CD14-positive monocyte (primary cell): ENCODE measurements around the gene AATK. TPM values are rescaled to one million over a fixed set of nuclear protein-coding genes. Genes with fewer than 3 reads are reported as not detected.

Experiments
- DNase-seq, 3 donors: peaks; one replicate each; pipeline ENCODE4 v3.0.0-alpha.2; 2011 to 2022
- H2AFZ ChIP-seq: 2 replicates; pipeline ENCODE4 v1.6.0; 2012; ENCODE audit warnings: mild to moderate bottlenecking, low read depth, low read length, inconsistent platforms; ENCODE audit not compliant: insufficient read depth, poor library complexity, severe bottlenecking
- H3K27ac ChIP-seq, 2 donors: 1 replicate in 1 of 2; 2 replicates in 1 of 2; pipeline ENCODE4 v1.5.1; 2012 to 2013; ENCODE audit warnings: low read length in 2 of 2, control low read depth in 1 of 2, inconsistent platforms in 1 of 2, low read depth in 1 of 2, mild to moderate bottlenecking in 1 of 2
- H3K27me3 ChIP-seq, 2 donors: one replicate each; pipeline versions ENCODE4 v1.6.0 to v1.6.1; 2011 to 2013; ENCODE audit warnings: low read length in 2 of 2; ENCODE audit not compliant: control insufficient read depth in 2 of 2, insufficient read depth in 2 of 2
- H3K36me3 ChIP-seq, 2 donors: replicated peaks in 1 of 2; 1 replicate in 1 of 2; 2 replicates in 1 of 2; pipeline versions ENCODE4 v1.5.1 to v1.6.1; 2012 to 2013; ENCODE audit warnings: low read length in 2 of 2, control low read depth in 1 of 2, inconsistent platforms in 1 of 2, mild to moderate bottlenecking in 1 of 2; ENCODE audit not compliant: insufficient read depth in 2 of 2, control insufficient read depth in 1 of 2
- H3K4me1 ChIP-seq, 2 donors: 1 replicate in 1 of 2; 2 replicates in 1 of 2; pipeline versions ENCODE4 v1.5.1 to v1.6.1; 2012 to 2013; ENCODE audit warnings: low read length in 2 of 2, control low read depth in 1 of 2, inconsistent platforms in 1 of 2, mild to moderate bottlenecking in 1 of 2, moderate library complexity in 1 of 2; ENCODE audit not compliant: insufficient read depth in 2 of 2, control insufficient read depth in 1 of 2
- H3K4me2 ChIP-seq: replicated peaks from 2 replicates; pipeline ENCODE3; 2012; ENCODE audit warnings: low read length, moderate library complexity, mild to moderate bottlenecking; ENCODE audit not compliant: poor library complexity, severe bottlenecking; ENCODE audit errors: extremely low read depth
- H3K4me3 ChIP-seq, 3 experiments: fragments of 200-600 bp in 1 of 3; sonication (generic) in 1 of 3; replicated peaks in 1 of 3; 1 replicate in 2 of 3; 2 replicates in 1 of 3; pipeline ENCODE4 v1.5.1; 2011 to 2013; ENCODE audit warnings: low read length in 3 of 3, mild to moderate bottlenecking in 3 of 3, control low read depth in 2 of 3, low read depth in 2 of 3, inconsistent platforms in 1 of 3, moderate library complexity in 1 of 3
- H3K79me2 ChIP-seq: 2 replicates; pipeline ENCODE4 v1.6.0; 2012; ENCODE audit warnings: mild to moderate bottlenecking, control low read depth, inconsistent platforms, low read length, moderate library complexity; ENCODE audit not compliant: insufficient read depth
- H3K9ac ChIP-seq: 2 replicates; pipeline ENCODE4 v1.6.0; 2017; ENCODE audit warnings: low read length, mild to moderate bottlenecking; ENCODE audit not compliant: insufficient read depth, poor library complexity, severe bottlenecking
- H3K9me3 ChIP-seq, 2 donors: replicated peaks in 1 of 2; 1 replicate in 1 of 2; 2 replicates in 1 of 2; pipeline versions ENCODE4 v1.5.1 to v1.6.1; 2012 to 2013; ENCODE audit warnings: low read length in 2 of 2, control low read depth in 1 of 2; ENCODE audit not compliant: control insufficient read depth in 1 of 2, insufficient read depth in 1 of 2
- H4K20me1 ChIP-seq: 2 replicates; pipeline ENCODE4 v1.6.0; 2012; ENCODE audit warnings: mild to moderate bottlenecking, low read length, control low read depth, moderate library complexity; ENCODE audit not compliant: insufficient read depth
- H3K27ac Mint-ChIP-seq, 7 donors: one replicate each; pipeline ENCODE4 v1.8.0; 2020; ENCODE audit warnings: mild to moderate bottlenecking in 7 of 7, mixed read lengths in 7 of 7, moderate library complexity in 6 of 7, inconsistent platforms in 2 of 7
- H3K27me3 Mint-ChIP-seq, 3 donors: one replicate each; pipeline ENCODE4 v1.8.0; 2021 to 2022; ENCODE audit warnings: low read depth in 3 of 3, mild to moderate bottlenecking in 3 of 3, mixed read lengths in 3 of 3, moderate library complexity in 3 of 3, inconsistent platforms in 1 of 3
- H3K36me3 Mint-ChIP-seq, 2 donors: one replicate each; pipeline ENCODE4 v1.8.0; 2020; ENCODE audit warnings: mixed read lengths in 2 of 2, inconsistent platforms in 1 of 2, mild to moderate bottlenecking in 1 of 2
- H3K4me1 Mint-ChIP-seq: one replicate; pipeline ENCODE4 v1.8.0; 2020; ENCODE audit warnings: mild to moderate bottlenecking, mixed read lengths
- H3K4me3 Mint-ChIP-seq, 2 donors: one replicate each; pipeline ENCODE4 v1.8.0; 2020; ENCODE audit warnings: mild to moderate bottlenecking in 2 of 2, mixed read lengths in 2 of 2, moderate library complexity in 1 of 2
- H3K9me3 Mint-ChIP-seq, 7 donors: one replicate each; pipeline ENCODE4 v1.8.0; 2020 to 2022; ENCODE audit warnings: mixed read lengths in 7 of 7, mild to moderate bottlenecking in 6 of 7, moderate library complexity in 6 of 7, inconsistent platforms in 2 of 7
- CTCF ChIP-seq: fragments of 200-600 bp; IDR thresholded peaks from one replicate; pipeline ENCODE4 v1.8.0; 2022; ENCODE audit warnings: antibody characterized with exemption, mild to moderate bottlenecking
- WGBS: methylation state at CpG from one replicate; pipeline ENCODE4 v1.1.5; 2013; ENCODE audit warnings: missing lambda C conversion rate; ENCODE audit not compliant: insufficient coverage; 5-methylcytosine and 5-hydroxymethylcytosine counted together
- intact Hi-C, 2 donors: fragments of 100-400 bp; cut with micrococcal nuclease; formaldehyde crosslinking; loops; one replicate each; pipeline versions ENCODE4 v1.15.0 to v1.15.1; 2023
- polyA plus RNA-seq, 3 donors: library from polyadenylated mRNA; depleted of rRNA in 1 of 3; unstranded in 2 of 3; stranded (reverse) in 1 of 3; fragments of 300-500 nt in 2 of 3; fragments of >200 nt in 1 of 3; fragmentation: Illumina TruSeq in 2 of 3; gene quantifications; 1 replicate in 2 of 3; 2 replicates in 1 of 3; pipeline ENCODE4 v1.2.3, GENCODE V29; 2012 to 2021

AATK gene
- polyA plus RNA-seq, 3 donors = 0.93 to 15.3 (median 2.0) TPM

GRCh38 chr17:81210868-81211267, 44.8 kb upstream of the AATK start:
- peaks cover 2 to 5% (median 2%) of the 10 kb centered on the region in 3 donors for H3K27me3 Mint-ChIP-seq
- WGBS = 16% methylated on average over 5 of the region's 14 CpGs
- H3K79me2 ChIP-seq = no peaks in the 10 kb centered on the region
- intact Hi-C loops = no loop called here
- peaks cover 7% of the 10 kb centered on the region for H3K4me1 Mint-ChIP-seq
- H3K27ac ChIP-seq = no peak overlapping the region
- H2AFZ ChIP-seq = no peak overlapping the region
- H3K9ac ChIP-seq = peak overlapping the region; percentile 4
- no peaks in the 10 kb centered on the region for H4K20me1 ChIP-seq
- H3K4me2 ChIP-seq = no peak overlapping the region
- peaks cover 0 to 2% (median 0%) of the 10 kb centered on the region in 7 donors for H3K9me3 Mint-ChIP-seq
- TF ChIP-seq CTCF = no peak
- peaks cover 0 to 2% of the 10 kb centered on the region in 2 donors for H3K4me1 ChIP-seq
- H3K36me3 ChIP-seq = no peaks in the 10 kb centered on the region
- no peak for DNase-seq
- no peaks in the 10 kb centered on the region for H3K27me3 ChIP-seq
- H3K36me3 Mint-ChIP-seq = peaks cover 14% of the 10 kb centered on the region in 2 donors
- peak overlapping the region in 1 of 2 donors; percentile 31 for H3K4me3 Mint-ChIP-seq
- H3K27ac Mint-ChIP-seq = peak overlapping the region in 1 of 7 donors; percentile 41
- no peaks in the 10 kb centered on the region for H3K9me3 ChIP-seq
- no peak overlapping the region for H3K4me3 ChIP-seq

- Histone ChIP-seq H3K4me3 (no peak overlapping the region), H3K27ac (no peak overlapping the region), H3K4me2 (no peak overlapping the region), H3K9me3 (no peaks in the 10 kb centered on the region), H3K79me2 (no peaks in the 10 kb centered on the region), H3K9ac (no peak overlapping the region), H3K4me1 (peaks cover 0 to 2% of the 10 kb centered on the region in 2 donors), H3K27me3 (no peaks in the 10 kb centered on the region), H3K36me3 (no peaks in the 10 kb centered on the region), H2AFZ (no peak overlapping the region), H4K20me1 (no peaks in the 10 kb centered on the region)
- H3K36me3 Mint-ChIP-seq = peaks cover 13 to 14% of the 10 kb centered on the region in 2 donors
- 66% methylated on average over 7 of the region's 10 CpGs for WGBS
- H3K4me3 Mint-ChIP-seq = no peak overlapping the region
- intact Hi-C loops = no loop called here
- peaks cover 7% of the 10 kb centered on the region for H3K4me1 Mint-ChIP-seq
- H3K9me3 Mint-ChIP-seq = peaks cover 0 to 2% (median 0%) of the 10 kb centered on the region in 7 donors
- DNase-seq = no peak
- H3K27me3 Mint-ChIP-seq = peaks cover 2 to 5% (median 2%) of the 10 kb centered on the region in 3 donors
- TF ChIP-seq CTCF = no peak
- H3K27ac Mint-ChIP-seq = no peak overlapping the region
Measured at GRCh38 chr17:81210466-81210865, 44.4 kb upstream of the AATK start.
